ENCODE data around the gene CYFIP1.

DNA sequence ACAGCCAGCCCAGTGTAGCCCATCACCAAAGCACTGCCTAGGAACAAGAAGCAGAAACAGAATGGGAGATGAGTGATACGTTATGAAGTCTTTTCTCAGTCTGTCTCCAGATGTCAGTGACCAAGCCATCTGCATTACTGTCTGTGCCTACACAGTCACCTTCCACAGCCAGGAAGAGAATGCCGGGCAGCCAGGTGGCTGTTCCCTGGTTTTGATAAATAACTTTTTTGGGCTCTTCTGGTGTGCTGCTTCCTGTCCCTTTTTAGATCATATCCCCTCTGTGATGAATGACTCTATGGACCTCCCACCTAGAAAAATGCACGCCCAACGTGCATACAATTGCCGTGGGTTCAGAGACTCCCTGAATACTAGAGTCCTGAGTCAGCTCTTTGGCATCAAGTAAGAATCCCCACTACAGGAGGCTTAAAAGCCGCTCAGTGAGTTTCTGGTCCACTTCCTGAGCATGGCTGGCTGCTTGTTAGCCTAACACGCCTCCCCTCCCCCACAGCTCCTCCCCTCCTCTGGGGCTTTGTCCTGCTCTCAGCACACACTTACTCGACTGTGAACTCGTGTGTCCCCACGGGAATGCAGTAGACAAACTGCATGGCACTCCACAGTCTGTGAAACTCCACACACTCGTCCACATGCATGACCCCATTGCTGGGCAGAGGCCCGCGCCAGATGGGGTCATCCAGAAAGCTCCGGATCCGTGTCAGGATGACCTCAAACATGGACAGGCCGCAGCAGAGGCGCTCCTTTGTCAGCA lies 107.0 kb downstream of the CYFIP1 start:
- TF ChIP-seq, protein P1, sequence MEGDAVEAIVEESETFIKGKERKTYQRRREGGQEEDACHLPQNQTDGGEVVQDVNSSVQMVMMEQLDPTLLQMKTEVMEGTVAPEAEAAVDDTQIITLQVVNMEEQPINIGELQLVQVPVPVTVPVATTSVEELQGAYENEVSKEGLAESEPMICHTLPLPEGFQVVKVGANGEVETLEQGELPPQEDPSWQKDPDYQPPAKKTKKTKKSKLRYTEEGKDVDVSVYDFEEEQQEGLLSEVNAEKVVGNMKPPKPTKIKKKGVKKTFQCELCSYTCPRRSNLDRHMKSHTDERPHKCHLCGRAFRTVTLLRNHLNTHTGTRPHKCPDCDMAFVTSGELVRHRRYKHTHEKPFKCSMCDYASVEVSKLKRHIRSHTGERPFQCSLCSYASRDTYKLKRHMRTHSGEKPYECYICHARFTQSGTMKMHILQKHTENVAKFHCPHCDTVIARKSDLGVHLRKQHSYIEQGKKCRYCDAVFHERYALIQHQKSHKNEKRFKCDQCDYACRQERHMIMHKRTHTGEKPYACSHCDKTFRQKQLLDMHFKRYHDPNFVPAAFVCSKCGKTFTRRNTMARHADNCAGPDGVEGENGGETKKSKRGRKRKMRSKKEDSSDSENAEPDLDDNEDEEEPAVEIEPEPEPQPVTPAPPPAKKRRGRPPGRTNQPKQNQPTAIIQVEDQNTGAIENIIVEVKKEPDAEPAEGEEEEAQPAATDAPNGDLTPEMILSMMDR (conservative IDR thresholded peaks at IDR 0.05; ENCODE audit: low read depth, low read length) = no peak
- TF ChIP-seq EZH2 (IDR thresholded peaks at IDR 0.05; ENCODE audit: borderline replicate concordance, low read depth, low read length, poor library complexity, severe bottlenecking) = no peak
